Caco-2 (cell line): Measurements from ENCODE around the gene KRIT1. TPM values are rescaled to one million over a fixed set of nuclear protein-coding genes. Genes with fewer than 3 reads are reported as not detected.

ENCODE experiments used
- BruUV-seq: library from RNA; stranded (reverse); fragments of 400-500 nt; replicated peaks from 2 replicates; lab custom pipeline; 2021; lab: Mats Ljungman, UMichigan
- CTCF ChIA-PET: fragments of 300-600 bp; sonication (Branson Sonifier 250); formaldehyde crosslinking; loops from one replicate; lab custom pipeline; 2022; ENCODE audit warnings: antibody characterized with exemption; lab: Charles Lee
- POLR2A ChIA-PET: fragments of 300-600 bp; sonication (Branson Sonifier 250); formaldehyde crosslinking; loops from one replicate; lab custom pipeline; 2022; ENCODE audit warnings: antibody characterized with exemption; lab: Charles Lee
- DNase-seq, 2 experiments: peaks; one replicate each; pipeline versions ENCODE4 v3.0.0 to v3.0.0-alpha.2; 2020 to 2022
- H3K27me3 ChIP-seq: replicated peaks from 2 replicates; pipeline ENCODE4 v1.6.0; 2011; ENCODE audit warnings: low read length; ENCODE audit not compliant: control insufficient read depth, insufficient read depth
- H3K36me3 ChIP-seq: 2 replicates; pipeline ENCODE4 v1.5.1; 2011; ENCODE audit warnings: low read length; ENCODE audit not compliant: control insufficient read depth, insufficient read depth
- H3K4me1 ChIP-seq: fragments of 250-450 bp; sonication (Bioruptor Pico); 2 replicates; pipeline ENCODE4 v1.5.1; 2020; ENCODE audit warnings: mild to moderate bottlenecking
- H3K4me3 ChIP-seq: 2 replicates; pipeline ENCODE4 v1.5.1; 2011; ENCODE audit warnings: low read depth, mild to moderate bottlenecking, control low read depth, low read length
- H3K9me3 ChIP-seq: fragments of 250-450 bp; sonication (Bioruptor Pico); 2 replicates; pipeline ENCODE4 v1.5.1; 2020; ENCODE audit warnings: mild to moderate bottlenecking, moderate library complexity
- H3K27ac Mint-ChIP-seq: one replicate; pipeline ENCODE4 v1.8.0; 2022; ENCODE audit warnings: mixed read lengths; ENCODE audit not compliant: unreplicated experiment
- H3K27me3 Mint-ChIP-seq: one replicate; pipeline ENCODE4 v1.8.0; 2022; ENCODE audit warnings: mixed read lengths; ENCODE audit not compliant: insufficient read depth, unreplicated experiment
- H3K36me3 Mint-ChIP-seq: one replicate; pipeline ENCODE4 v1.8.0; 2022; ENCODE audit warnings: mild to moderate bottlenecking, mixed read lengths; ENCODE audit not compliant: insufficient read depth, unreplicated experiment
- H3K4me1 Mint-ChIP-seq: one replicate; pipeline ENCODE4 v1.8.0; 2022; ENCODE audit warnings: low read depth, mixed read lengths; ENCODE audit not compliant: unreplicated experiment
- H3K4me3 Mint-ChIP-seq: one replicate; pipeline ENCODE4 v1.8.0; 2022; ENCODE audit warnings: mild to moderate bottlenecking, moderate library complexity, mixed read lengths; ENCODE audit not compliant: unreplicated experiment
- H3K9me3 Mint-ChIP-seq: one replicate; pipeline ENCODE4 v1.8.0; 2022; ENCODE audit warnings: mixed read lengths; ENCODE audit not compliant: unreplicated experiment
- intact Hi-C: fragments of 100-400 bp; cut with micrococcal nuclease; formaldehyde crosslinking; loops from one replicate; pipeline ENCODE4 v1.10.0; 2022; ENCODE audit not compliant: unreplicated experiment
- total RNA-seq: library from RNA; stranded (reverse); gene quantifications from 2 replicates; pipeline ENCODE4 v1.2.3, GENCODE V29; 2022
- TF ChIP-seq, protein P1 (sequence below), 2 experiments: fragments of 200-600 bp in 1 of 2; IDR thresholded peaks; 1 replicate in 1 of 2; 2 replicates in 1 of 2; pipeline versions ENCODE4 v1.5.1 to v1.8.0; 2011 to 2022; ENCODE audit warnings: antibody characterized with exemption in 1 of 2, control low read depth in 1 of 2, inconsistent platforms in 1 of 2, low read depth in 1 of 2, low read length in 1 of 2, mild to moderate bottlenecking in 1 of 2, moderate library complexity in 1 of 2; ENCODE audit not compliant: insufficient read depth in 1 of 2, severe bottlenecking in 1 of 2, unreplicated experiment in 1 of 2

KRIT1 gene
- total RNA-seq, 1 experiment from 2014 or later = 54.4 TPM

- POLR2A ChIA-PET = no interaction called here
- BruUV-seq = no TSS peak
- no peaks in the 10 kb centered on the region for H3K9me3 ChIP-seq
These were observed 23.2 kb upstream of the KRIT1 start for GRCh38 chr7:92268921-92269320.

DNA sequence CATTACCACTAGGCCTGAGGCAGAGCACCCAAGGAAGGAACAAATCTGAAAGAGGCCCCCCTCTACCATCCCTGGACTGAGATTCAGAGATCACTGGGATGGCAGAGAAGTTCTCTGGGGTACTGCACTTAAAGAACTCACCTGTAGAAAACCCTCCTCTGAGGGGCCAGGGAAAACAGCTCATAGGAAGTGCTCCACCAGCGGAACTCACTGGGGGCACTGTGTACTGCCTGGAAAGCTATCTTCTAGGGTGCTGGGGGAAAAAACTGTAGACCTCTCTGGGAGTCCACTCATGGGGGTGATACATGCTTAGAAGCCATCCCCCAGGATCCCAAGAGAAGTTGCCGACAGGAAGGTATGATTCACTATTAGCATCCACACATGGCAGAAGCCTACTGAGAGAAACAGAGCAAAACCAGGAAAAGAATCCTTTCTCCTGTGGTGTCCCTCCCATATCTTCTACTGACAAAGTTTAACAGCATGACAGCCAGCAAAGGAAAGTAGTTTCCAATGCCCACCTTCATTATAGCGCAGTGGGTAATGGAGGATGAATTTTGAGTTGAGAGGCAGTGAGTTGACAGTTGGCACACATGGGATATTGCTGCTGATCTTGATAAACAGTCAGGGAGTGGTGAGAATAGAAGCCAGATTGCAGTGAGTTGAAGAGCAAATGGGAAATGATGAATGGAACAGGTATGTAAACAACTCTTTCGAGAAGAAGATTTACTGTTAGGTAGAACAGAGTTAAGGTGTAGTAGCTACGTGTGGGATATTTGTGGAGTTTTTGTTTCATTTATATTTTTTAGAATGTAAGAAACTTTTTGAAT lies 20.9 kb upstream of the KRIT1 start:
- no TSS peak for BruUV-seq
- Histone ChIP-seq H3K9me3 (peaks cover 11% of the 10 kb centered on the region; the same call in 1 of the 2 replicates), H3K27me3 (no peaks in the 10 kb centered on the region), H3K36me3 (no peaks in the 10 kb centered on the region), H3K4me3 (no peak overlapping the region), H3K4me1 (no peaks in the 10 kb centered on the region)
- H3K4me1 Mint-ChIP-seq = peaks cover 4% of the 10 kb centered on the region
- DNase-seq = no peak
- no peak overlapping the region for H3K4me3 Mint-ChIP-seq
- ChIA-PET CTCF (no interaction called here), POLR2A (no interaction called here)
- TF ChIP-seq, protein P1, sequence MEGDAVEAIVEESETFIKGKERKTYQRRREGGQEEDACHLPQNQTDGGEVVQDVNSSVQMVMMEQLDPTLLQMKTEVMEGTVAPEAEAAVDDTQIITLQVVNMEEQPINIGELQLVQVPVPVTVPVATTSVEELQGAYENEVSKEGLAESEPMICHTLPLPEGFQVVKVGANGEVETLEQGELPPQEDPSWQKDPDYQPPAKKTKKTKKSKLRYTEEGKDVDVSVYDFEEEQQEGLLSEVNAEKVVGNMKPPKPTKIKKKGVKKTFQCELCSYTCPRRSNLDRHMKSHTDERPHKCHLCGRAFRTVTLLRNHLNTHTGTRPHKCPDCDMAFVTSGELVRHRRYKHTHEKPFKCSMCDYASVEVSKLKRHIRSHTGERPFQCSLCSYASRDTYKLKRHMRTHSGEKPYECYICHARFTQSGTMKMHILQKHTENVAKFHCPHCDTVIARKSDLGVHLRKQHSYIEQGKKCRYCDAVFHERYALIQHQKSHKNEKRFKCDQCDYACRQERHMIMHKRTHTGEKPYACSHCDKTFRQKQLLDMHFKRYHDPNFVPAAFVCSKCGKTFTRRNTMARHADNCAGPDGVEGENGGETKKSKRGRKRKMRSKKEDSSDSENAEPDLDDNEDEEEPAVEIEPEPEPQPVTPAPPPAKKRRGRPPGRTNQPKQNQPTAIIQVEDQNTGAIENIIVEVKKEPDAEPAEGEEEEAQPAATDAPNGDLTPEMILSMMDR (IDR thresholded peaks at IDR 0.05; ENCODE audit: insufficient read depth in 1 of 2, low read depth in 1 of 2, low read length in 1 of 2, severe bottlenecking in 1 of 2, unreplicated experiment in 1 of 2) = no peak
- H3K27ac Mint-ChIP-seq = no peak overlapping the region
- no peaks in the 10 kb centered on the region for H3K27me3 Mint-ChIP-seq
- intact Hi-C loops = no loop called here
- H3K9me3 Mint-ChIP-seq = peaks cover 6% of the 10 kb centered on the region
- H3K36me3 Mint-ChIP-seq = peaks cover 2% of the 10 kb centered on the region

More at GRCh38 chr7:92268921-92269320, 23.2 kb upstream of the KRIT1 start:
- intact Hi-C loops = no loop called here
- H3K4me3 Mint-ChIP-seq = no peak overlapping the region
- CTCF ChIA-PET = no interaction called here
- peaks cover 9% of the 10 kb centered on the region for H3K9me3 Mint-ChIP-seq
- peaks cover 4% of the 10 kb centered on the region for H3K4me1 Mint-ChIP-seq
- Histone ChIP-seq H3K27me3 (no peaks in the 10 kb centered on the region), H3K4me1 (no peaks in the 10 kb centered on the region; the same call in 1 of the 2 replicates), H3K4me3 (no peak overlapping the region), H3K36me3 (no peaks in the 10 kb centered on the region)
- TF ChIP-seq, protein P1 (IDR thresholded peaks at IDR 0.05; ENCODE audit: insufficient read depth in 1 of 2, low read depth in 1 of 2, low read length in 1 of 2, severe bottlenecking in 1 of 2, unreplicated experiment in 1 of 2) = no peak
- DNase-seq = no peak
- H3K36me3 Mint-ChIP-seq = no peaks in the 10 kb centered on the region
- H3K27me3 Mint-ChIP-seq = no peaks in the 10 kb centered on the region
- H3K27ac Mint-ChIP-seq = no peak overlapping the region

DNA sequence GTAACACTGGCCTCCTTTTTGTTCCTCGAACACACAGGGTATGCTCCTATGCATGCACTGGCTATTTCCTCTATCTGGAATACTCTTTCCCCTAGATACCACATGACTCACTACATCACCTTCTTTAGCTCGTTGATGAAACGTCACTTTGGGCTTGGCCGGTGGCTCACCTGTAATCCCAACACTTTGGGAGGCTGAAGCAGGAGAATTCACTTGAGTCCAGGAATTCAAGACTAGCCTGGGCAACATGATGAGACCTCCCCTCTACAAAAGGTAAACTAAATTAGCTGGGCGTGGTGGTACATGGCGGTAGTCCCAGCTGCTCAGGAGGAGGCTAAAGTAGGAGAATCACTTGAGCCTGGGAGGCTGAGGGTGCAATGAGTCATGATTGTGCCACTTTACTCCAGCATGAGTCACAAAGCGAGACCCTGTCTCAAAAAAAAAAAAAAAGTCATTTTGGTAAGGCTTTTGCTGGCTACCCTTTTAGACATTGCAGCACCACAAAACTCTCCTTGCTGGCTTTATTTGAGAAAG lies 14.6 kb upstream of the KRIT1 start:
- peaks cover 1% of the 10 kb centered on the region for H3K9me3 Mint-ChIP-seq
- DNase-seq = no peak
- CTCF ChIA-PET = no interaction called here
- TF ChIP-seq, protein P1 (IDR thresholded peaks at IDR 0.05; ENCODE audit: insufficient read depth in 1 of 2, low read depth in 1 of 2, low read length in 1 of 2, severe bottlenecking in 1 of 2, unreplicated experiment in 1 of 2) = no peak
- H3K4me3 Mint-ChIP-seq = no peak overlapping the region
- BruUV-seq = no TSS peak
- peaks cover 6% of the 10 kb centered on the region for H3K36me3 Mint-ChIP-seq
- Histone ChIP-seq H3K4me1 (no peaks in the 10 kb centered on the region), H3K36me3 (no peaks in the 10 kb centered on the region), H3K9me3 (peaks cover 11% of the 10 kb centered on the region; the same call in 1 of the 2 replicates), H3K27me3 (no peaks in the 10 kb centered on the region), H3K4me3 (no peak overlapping the region)
- no peaks in the 10 kb centered on the region for H3K27me3 Mint-ChIP-seq
- no peaks in the 10 kb centered on the region for H3K4me1 Mint-ChIP-seq
- no peak overlapping the region for H3K27ac Mint-ChIP-seq
- intact Hi-C loops = no loop called here
- POLR2A ChIA-PET = no interaction called here
